Glutamatergic neuron (in vitro differentiated cells): ENCODE results near the gene LYRM9. TPM values are rescaled to one million over a fixed set of nuclear protein-coding genes. Genes with fewer than 3 reads are reported as not detected.

Experiments
- DNase-seq: peaks from one replicate; pipeline ENCODE4 v3.0.0; 2022
- H3K27ac Mint-ChIP-seq: one replicate; pipeline ENCODE4 v1.8.0; 2020; ENCODE audit warnings: mild to moderate bottlenecking, mixed read lengths, inconsistent platforms; ENCODE audit not compliant: unreplicated experiment
- H3K27me3 Mint-ChIP-seq: one replicate; pipeline ENCODE4 v1.8.0; 2020; ENCODE audit warnings: mild to moderate bottlenecking, moderate library complexity, mixed read lengths, inconsistent platforms; ENCODE audit not compliant: unreplicated experiment
- H3K36me3 Mint-ChIP-seq: one replicate; pipeline ENCODE4 v1.8.0; 2020; ENCODE audit warnings: mild to moderate bottlenecking, mixed read lengths, inconsistent platforms; ENCODE audit not compliant: unreplicated experiment
- H3K4me1 Mint-ChIP-seq: one replicate; pipeline ENCODE4 v1.8.0; 2020; ENCODE audit warnings: mild to moderate bottlenecking, low read depth, mixed read lengths, inconsistent platforms; ENCODE audit not compliant: unreplicated experiment
- H3K4me3 Mint-ChIP-seq: one replicate; pipeline ENCODE4 v1.8.0; 2020; ENCODE audit warnings: mild to moderate bottlenecking, mixed read lengths, inconsistent platforms; ENCODE audit not compliant: unreplicated experiment
- H3K9me3 Mint-ChIP-seq: one replicate; pipeline ENCODE4 v1.8.0; 2020; ENCODE audit warnings: mild to moderate bottlenecking, moderate library complexity, mixed read lengths, inconsistent platforms; ENCODE audit not compliant: unreplicated experiment
- total RNA-seq: library from RNA; stranded (reverse); fragmentation: NEBNext Ultra II Directional; extraction: Animal tissue kit (Norgen Biotek cat#: 25700); gene quantifications from one replicate; pipeline ENCODE4 v1.2.1, GENCODE V29; 2021; ENCODE audit not compliant: unreplicated experiment
- TF ChIP-seq, protein P1 (sequence below): fragments of 200-600 bp; sonication (generic); IDR thresholded peaks from one replicate; pipeline ENCODE4 v1.5.0; 2021; ENCODE audit not compliant: partially characterized antibody, unreplicated experiment

Gene LYRM9
- total RNA-seq, 1 donor from 2014 or later = 10.6 TPM

DNA sequence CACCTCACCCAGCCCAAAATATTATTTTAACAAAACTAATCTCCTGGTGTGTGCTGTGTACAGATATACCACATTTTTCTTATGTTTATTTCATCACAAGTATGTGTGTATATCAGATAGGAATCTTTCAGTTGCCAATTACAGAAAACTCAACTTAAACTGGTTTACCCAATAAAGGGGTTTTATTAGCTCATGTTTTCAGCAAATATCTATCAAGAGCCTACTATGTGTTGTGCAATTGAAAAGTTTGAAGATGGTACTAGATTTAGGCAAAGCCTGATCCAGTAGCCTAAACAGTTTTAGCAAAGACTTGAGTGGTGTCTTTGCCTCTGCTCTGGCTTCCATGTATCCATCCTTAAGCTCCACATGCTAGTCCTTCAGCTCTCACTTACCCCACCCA lies 45.1 kb upstream of the LYRM9 start:
- no peak for DNase-seq
- Mint-ChIP-seq H3K27ac (no peak overlapping the region), H3K4me3 (no peak overlapping the region), H3K9me3 (no peaks in the 10 kb centered on the region), H3K36me3 (peaks cover 6% of the 10 kb centered on the region), H3K27me3 (peaks cover 7% of the 10 kb centered on the region), H3K4me1 (no peaks in the 10 kb centered on the region)
- TF ChIP-seq, protein P1, sequence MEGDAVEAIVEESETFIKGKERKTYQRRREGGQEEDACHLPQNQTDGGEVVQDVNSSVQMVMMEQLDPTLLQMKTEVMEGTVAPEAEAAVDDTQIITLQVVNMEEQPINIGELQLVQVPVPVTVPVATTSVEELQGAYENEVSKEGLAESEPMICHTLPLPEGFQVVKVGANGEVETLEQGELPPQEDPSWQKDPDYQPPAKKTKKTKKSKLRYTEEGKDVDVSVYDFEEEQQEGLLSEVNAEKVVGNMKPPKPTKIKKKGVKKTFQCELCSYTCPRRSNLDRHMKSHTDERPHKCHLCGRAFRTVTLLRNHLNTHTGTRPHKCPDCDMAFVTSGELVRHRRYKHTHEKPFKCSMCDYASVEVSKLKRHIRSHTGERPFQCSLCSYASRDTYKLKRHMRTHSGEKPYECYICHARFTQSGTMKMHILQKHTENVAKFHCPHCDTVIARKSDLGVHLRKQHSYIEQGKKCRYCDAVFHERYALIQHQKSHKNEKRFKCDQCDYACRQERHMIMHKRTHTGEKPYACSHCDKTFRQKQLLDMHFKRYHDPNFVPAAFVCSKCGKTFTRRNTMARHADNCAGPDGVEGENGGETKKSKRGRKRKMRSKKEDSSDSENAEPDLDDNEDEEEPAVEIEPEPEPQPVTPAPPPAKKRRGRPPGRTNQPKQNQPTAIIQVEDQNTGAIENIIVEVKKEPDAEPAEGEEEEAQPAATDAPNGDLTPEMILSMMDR = no peak

DNA sequence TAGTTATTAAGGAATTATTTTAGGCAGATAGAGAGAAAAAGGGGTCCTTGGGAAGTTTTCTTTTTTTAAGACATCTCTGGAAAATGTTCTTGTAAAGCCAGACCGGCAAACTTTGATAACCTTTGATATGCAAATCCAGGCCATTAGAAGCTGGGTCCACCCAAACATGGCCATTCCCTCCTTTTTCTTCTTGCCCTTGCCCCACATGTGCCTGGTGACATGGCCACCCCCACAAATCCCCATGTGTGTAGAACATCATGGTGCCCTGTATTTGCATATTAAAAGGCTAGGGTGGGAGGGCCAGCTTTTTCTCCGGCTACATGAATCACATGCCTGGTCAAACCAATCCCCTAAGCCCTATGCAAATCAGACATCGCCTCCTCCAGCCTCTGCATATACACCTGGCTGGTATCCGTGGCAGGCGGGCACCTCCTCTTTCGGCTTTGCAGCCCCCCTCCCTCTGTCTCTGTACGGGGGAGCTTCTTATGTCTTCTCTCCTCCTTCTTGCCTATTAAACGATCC lies 43.9 kb upstream of the LYRM9 start:
- TF ChIP-seq, protein P1 = no peak
- peaks cover 6% of the 10 kb centered on the region for H3K36me3 Mint-ChIP-seq
- H3K4me1 Mint-ChIP-seq = no peaks in the 10 kb centered on the region
- no peak overlapping the region for H3K27ac Mint-ChIP-seq
- H3K4me3 Mint-ChIP-seq = no peak overlapping the region
- H3K9me3 Mint-ChIP-seq = no peaks in the 10 kb centered on the region
- DNase-seq = no peak
- peaks cover 7% of the 10 kb centered on the region for H3K27me3 Mint-ChIP-seq

DNA sequence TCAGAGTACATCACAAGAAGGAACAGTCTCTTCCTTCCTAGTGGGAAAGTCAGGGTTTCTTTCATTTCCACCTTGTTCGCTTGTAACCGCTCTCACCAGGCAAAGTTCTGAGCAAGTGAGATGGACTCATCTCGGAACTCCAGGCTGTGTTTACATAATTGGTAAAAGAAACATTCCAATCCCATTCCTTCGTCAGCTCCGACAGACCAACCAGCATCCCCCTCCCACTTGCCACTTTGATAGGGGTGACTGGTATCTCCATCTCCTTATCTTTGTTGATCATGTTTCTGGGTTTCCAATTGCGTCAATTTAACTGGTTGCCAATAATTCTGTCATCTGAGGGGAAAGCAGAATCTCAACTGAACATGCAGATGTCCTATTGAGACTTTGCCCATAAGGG lies 36.8 kb upstream of the LYRM9 start:
- H3K4me1 Mint-ChIP-seq = no peaks in the 10 kb centered on the region
- no peak overlapping the region for H3K4me3 Mint-ChIP-seq

DNA sequence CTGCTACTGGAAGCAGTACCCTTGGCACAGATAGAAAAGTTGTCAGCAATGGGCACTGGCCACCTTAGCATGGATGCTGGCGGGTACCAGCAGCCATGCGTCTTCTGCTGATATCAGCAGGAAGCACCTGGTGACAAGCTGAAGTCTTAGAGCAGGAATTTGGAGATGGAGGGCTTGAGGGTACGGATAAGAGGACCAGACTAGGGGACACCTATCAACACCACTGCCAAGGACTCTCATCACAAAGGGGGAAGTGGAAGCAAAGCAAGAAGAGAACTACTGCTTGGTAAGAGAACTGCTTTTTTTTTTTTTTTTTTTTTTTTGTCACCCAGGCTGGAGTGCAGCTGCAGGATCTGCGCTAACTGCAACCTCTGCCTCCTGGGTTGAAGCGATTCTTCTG lies 35.4 kb upstream of the LYRM9 start:
- H3K9me3 Mint-ChIP-seq = no peaks in the 10 kb centered on the region
- no peaks in the 10 kb centered on the region for H3K27me3 Mint-ChIP-seq
- TF ChIP-seq, protein P1 = no peak
- DNase-seq = no peak
- no peaks in the 10 kb centered on the region for H3K4me1 Mint-ChIP-seq
- H3K27ac Mint-ChIP-seq = no peak overlapping the region
- no peaks in the 10 kb centered on the region for H3K36me3 Mint-ChIP-seq
- no peak overlapping the region for H3K4me3 Mint-ChIP-seq

More for the DNA sequence above, 36.8 kb upstream of the LYRM9 start:
- no peaks in the 10 kb centered on the region for H3K36me3 Mint-ChIP-seq
- no peaks in the 10 kb centered on the region for H3K27me3 Mint-ChIP-seq
- DNase-seq = no peak
- TF ChIP-seq, protein P1 = no peak
- no peak overlapping the region for H3K27ac Mint-ChIP-seq
- no peaks in the 10 kb centered on the region for H3K9me3 Mint-ChIP-seq

DNA sequence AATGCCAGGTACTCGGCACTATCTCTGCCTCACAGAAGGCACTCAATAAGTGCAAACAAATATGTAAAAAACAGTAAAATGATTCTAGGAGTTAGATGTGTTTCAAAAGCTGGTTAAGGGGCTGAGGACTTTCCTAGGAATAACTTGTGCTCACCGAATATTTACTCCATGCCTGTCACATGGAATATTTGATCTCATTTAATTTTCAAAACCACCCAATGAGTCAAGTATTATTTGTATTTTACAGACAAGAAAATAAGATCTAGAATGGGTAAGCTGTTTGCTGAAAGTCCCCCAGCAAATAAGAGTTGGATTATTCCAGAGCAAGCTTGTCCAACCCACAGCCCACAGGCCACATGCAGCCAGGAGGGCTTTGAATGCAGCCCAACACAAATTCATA lies 34.6 kb upstream of the LYRM9 start:
- Mint-ChIP-seq H3K4me3 (no peak overlapping the region), H3K4me1 (no peaks in the 10 kb centered on the region), H3K36me3 (no peaks in the 10 kb centered on the region), H3K27ac (no peak overlapping the region), H3K27me3 (no peaks in the 10 kb centered on the region), H3K9me3 (no peaks in the 10 kb centered on the region)
- no peak for DNase-seq
- TF ChIP-seq, protein P1 = no peak
